Stimulated activated CD4-positive, alpha-beta T cell treated with anti-CD3 and anti-CD28 coated beads, Interleukin-4, amount 100 ng/mL, for 48 hours (primary cell): ENCODE data around the gene NIPAL4.
"Not testable (repeated sequence)": the region's sequence is repeated elsewhere in the genome, so short reads cannot be mapped to it uniquely, and the experiment has no call there.

Source experiments
- DNase-seq, 2 donors: peaks; one replicate each; pipeline ENCODE4 v3.0.0-alpha.2; 2020; ENCODE audit warnings: low read depth in 2 of 2

Gene NIPAL4

GRCh38 chr5:157459715-157460599 lies at the start of gene NIPAL4:
NIPAL4 (plus strand) TSS chr5:157460213; CDS start chr5:157460321, 108 bp downstream.
- DNase-seq: peak in 1 of 2 donors; percentile 24

GRCh38 chr5:157415838-157416237 lies 44.2 kb upstream of the NIPAL4 start:
- no peak for DNase-seq

GRCh38 chr5:157419521-157419920 lies 40.5 kb upstream of the NIPAL4 start:
- DNase-seq: not testable (repeated sequence)

- DNase-seq: not testable (repeated sequence)
Measured at GRCh38 chr5:157429920-157430319, 30.1 kb upstream of the NIPAL4 start.

- DNase-seq: peak in 1 of 2 donors; percentile 12
Measured at GRCh38 chr5:157431544-157432200, 28.3 kb upstream of the NIPAL4 start.

GRCh38 chr5:157434096-157434495 lies 25.9 kb upstream of the NIPAL4 start:
- no peak for DNase-seq

- no peak for DNase-seq
Measured at GRCh38 chr5:157443041-157443549, 16.9 kb upstream of the NIPAL4 start.

GRCh38 chr5:157444224-157444623 lies 15.8 kb upstream of the NIPAL4 start:
- DNase-seq: no peak

GRCh38 chr5:157445745-157446411 lies 14.1 kb upstream of the NIPAL4 start:
- no peak for DNase-seq

GRCh38 chr5:157446412-157446935 lies 13.5 kb upstream of the NIPAL4 start:
- DNase-seq: no peak

- no peak for DNase-seq
Measured at GRCh38 chr5:157447201-157447637, 12.8 kb upstream of the NIPAL4 start.

GRCh38 chr5:157449011-157449723 lies 10.8 kb upstream of the NIPAL4 start:
- DNase-seq: no peak

GRCh38 chr5:157450024-157450423 lies 10.0 kb upstream of the NIPAL4 start:
- DNase-seq: no peak

GRCh38 chr5:157451806-157452205 lies 8.2 kb upstream of the NIPAL4 start:
- DNase-seq: no peak

GRCh38 chr5:157454273-157454672 lies 5.7 kb upstream of the NIPAL4 start:
- no peak for DNase-seq

GRCh38 chr5:157455057-157455456 lies 5.0 kb upstream of the NIPAL4 start:
- no peak for DNase-seq

- DNase-seq: no peak
Measured at GRCh38 chr5:157456301-157456700, 3.7 kb upstream of the NIPAL4 start.

GRCh38 chr5:157457391-157457790 lies 2.6 kb upstream of the NIPAL4 start:
- DNase-seq: no peak

GRCh38 chr5:157458835-157459234 lies 1.2 kb upstream of the NIPAL4 start:
- no peak for DNase-seq

GRCh38 chr5:157460921-157461792 lies 1.1 kb downstream of the NIPAL4 start:
- no peak for DNase-seq
